H9 (cell line): ENCODE measurements around the gene DENND4B. TPM values are rescaled to one million over a fixed set of nuclear protein-coding genes. Genes with fewer than 3 reads are reported as not detected.

Experiments used
- DNase-seq: peaks from one replicate; pipeline ENCODE4 v3.0.0-alpha.2; 2017
- H2AFZ ChIP-seq: one replicate; pipeline ENCODE4 v1.6.1; 2013; ENCODE audit warnings: mild to moderate bottlenecking, low read length, control low read depth, moderate library complexity
- H2AK5ac ChIP-seq: 2 replicates; pipeline ENCODE4 v1.6.1; 2013; ENCODE audit warnings: low read length, control low read depth, mixed read lengths; ENCODE audit not compliant: insufficient read length
- H2BK120ac ChIP-seq: one replicate; pipeline ENCODE4 v1.6.1; 2013; ENCODE audit warnings: low read depth, mild to moderate bottlenecking, low read length, control low read depth, inconsistent platforms; ENCODE audit not compliant: poor library complexity, severe bottlenecking
- H2BK12ac ChIP-seq: 2 replicates; pipeline ENCODE4 v1.6.1; 2013; ENCODE audit warnings: low read length, control low read depth, mixed read lengths, low read depth; ENCODE audit not compliant: insufficient read length
- H2BK15ac ChIP-seq: 2 replicates; pipeline ENCODE4 v1.6.1; 2013; ENCODE audit warnings: low read depth, low read length, control low read depth
- H2BK20ac ChIP-seq: one replicate; pipeline ENCODE4 v1.6.1; 2013; ENCODE audit warnings: low read depth, mild to moderate bottlenecking, low read length, control low read depth, inconsistent platforms; ENCODE audit not compliant: poor library complexity, severe bottlenecking
- H2BK5ac ChIP-seq: 2 replicates; pipeline ENCODE4 v1.6.1; 2013; ENCODE audit warnings: low read length, control low read depth, mixed read lengths; ENCODE audit not compliant: insufficient read length
- H3K14ac ChIP-seq: 2 replicates; pipeline ENCODE4 v1.6.1; 2013; ENCODE audit warnings: low read length, control low read depth; ENCODE audit not compliant: insufficient read depth
- H3K18ac ChIP-seq: 2 replicates; pipeline ENCODE4 v1.6.1; 2013; ENCODE audit warnings: low read depth, mild to moderate bottlenecking, mixed read lengths, low read length, control low read depth; ENCODE audit not compliant: insufficient read length
- H3K23ac ChIP-seq: 2 replicates; pipeline ENCODE4 v1.6.1; 2013; ENCODE audit warnings: low read length, control low read depth, mixed read lengths, low read depth; ENCODE audit not compliant: insufficient read length
- H3K23me2 ChIP-seq: 2 replicates; pipeline ENCODE4 v1.6.1; 2013; ENCODE audit warnings: low read depth, mild to moderate bottlenecking, mixed read lengths, low read length, control low read depth; ENCODE audit not compliant: insufficient read length, poor library complexity, severe bottlenecking
- H3K27ac ChIP-seq: 2 replicates; pipeline ENCODE4 v1.5.1; 2013; ENCODE audit warnings: low read length, control low read depth, mixed read lengths, low read depth; ENCODE audit not compliant: insufficient read length
- H3K27me3 ChIP-seq: 2 replicates; pipeline ENCODE4 v1.6.1; 2013; ENCODE audit warnings: low read length, control low read depth, inconsistent platforms; ENCODE audit not compliant: insufficient read depth
- H3K4ac ChIP-seq: 2 replicates; pipeline ENCODE4 v1.6.1; 2013; ENCODE audit warnings: low read depth, mild to moderate bottlenecking, control low read depth, inconsistent platforms, low read length, moderate library complexity
- H3K4me1 ChIP-seq: 2 replicates; pipeline ENCODE4 v1.6.1; 2013; ENCODE audit warnings: low read length, control low read depth, inconsistent platforms; ENCODE audit not compliant: insufficient read depth
- H3K4me2 ChIP-seq: 2 replicates; pipeline ENCODE4 v1.6.1; 2013; ENCODE audit warnings: low read length, control low read depth, mixed read lengths; ENCODE audit not compliant: insufficient read length, insufficient read depth
- H3K56ac ChIP-seq: 2 replicates; pipeline ENCODE4 v1.6.1; 2013; ENCODE audit warnings: low read depth, mild to moderate bottlenecking, mixed read lengths, low read length, control low read depth; ENCODE audit not compliant: insufficient read length
- H3K79me1 ChIP-seq: 2 replicates; pipeline ENCODE4 v1.6.1; 2013; ENCODE audit warnings: low read depth, mild to moderate bottlenecking, moderate library complexity, low read length, control low read depth, inconsistent platforms; ENCODE audit not compliant: insufficient read depth, poor library complexity, severe bottlenecking
- H3K79me2 ChIP-seq: 2 replicates; pipeline ENCODE4 v1.6.1; 2013; ENCODE audit warnings: low read length, control low read depth, inconsistent platforms; ENCODE audit not compliant: insufficient read depth
- H3K9ac ChIP-seq: 2 replicates; pipeline ENCODE4 v1.6.1; 2013; ENCODE audit warnings: low read length, control low read depth, mixed read lengths; ENCODE audit not compliant: insufficient read length; ENCODE audit errors: extremely low read depth
- H3K9me3 ChIP-seq: one replicate; pipeline ENCODE4 v1.6.1; 2013; ENCODE audit warnings: low read depth, low read length, inconsistent platforms; ENCODE audit not compliant: control insufficient read depth
- H3T11ph ChIP-seq: one replicate; pipeline ENCODE4 v1.6.1; 2013; ENCODE audit warnings: mild to moderate bottlenecking, low read length, control low read depth, inconsistent platforms
- H4K20me1 ChIP-seq: one replicate; pipeline ENCODE4 v1.6.1; 2013; ENCODE audit not compliant: control insufficient read depth, insufficient read length, insufficient read depth
- H4K5ac ChIP-seq: 2 replicates; pipeline ENCODE4 v1.6.1; 2013; ENCODE audit warnings: low read depth, mild to moderate bottlenecking, mixed read lengths, low read length, control low read depth; ENCODE audit not compliant: insufficient read length
- H4K8ac ChIP-seq: replicated peaks from 2 replicates; pipeline ENCODE4 v1.6.1; 2013; ENCODE audit warnings: low read length, control low read depth, mixed read lengths, low read depth; ENCODE audit not compliant: insufficient read length
- H4K91ac ChIP-seq: 2 replicates; pipeline ENCODE4 v1.6.1; 2013; ENCODE audit warnings: low read depth, mild to moderate bottlenecking, moderate library complexity, mixed read lengths, low read length, control low read depth; ENCODE audit not compliant: insufficient read length
- H3K27ac Mint-ChIP-seq, 3 experiments: 2 replicates in 2 of 3; 3 replicates in 1 of 3; pipeline ENCODE4 v1.8.0; 2020 to 2021; ENCODE audit warnings: mixed read lengths in 3 of 3, mild to moderate bottlenecking in 1 of 3, moderate library complexity in 1 of 3
- H3K27me3 Mint-ChIP-seq: 2 replicates; pipeline ENCODE4 v1.8.0; 2021; ENCODE audit warnings: low read depth, mild to moderate bottlenecking, moderate library complexity, mixed read lengths
- H3K36me3 Mint-ChIP-seq, 3 experiments: 2 replicates in 2 of 3; 3 replicates in 1 of 3; pipeline ENCODE4 v1.8.0; 2020 to 2021; ENCODE audit warnings: low read depth in 3 of 3, mixed read lengths in 3 of 3; ENCODE audit not compliant: insufficient read depth in 1 of 3
- H3K4me1 Mint-ChIP-seq, 2 experiments: 2 replicates each; pipeline ENCODE4 v1.8.0; 2020; ENCODE audit warnings: mixed read lengths in 2 of 2
- H3K4me3 Mint-ChIP-seq, 2 experiments: 2 replicates in 1 of 2; 3 replicates in 1 of 2; pipeline ENCODE4 v1.8.0; 2020 to 2021; ENCODE audit warnings: mild to moderate bottlenecking in 2 of 2, mixed read lengths in 2 of 2, moderate library complexity in 1 of 2
- H3K9me3 Mint-ChIP-seq, 2 experiments: 2 replicates in 1 of 2; 3 replicates in 1 of 2; pipeline ENCODE4 v1.8.0; 2020; ENCODE audit warnings: mild to moderate bottlenecking in 2 of 2, mixed read lengths in 2 of 2, moderate library complexity in 1 of 2
- CTCF ChIP-seq: fragments of 200-600 bp; sonication (generic); conservative IDR thresholded peaks from 3 replicates; pipeline ENCODE4 v1.8.0; 2021; ENCODE audit warnings: antibody characterized with exemption, mild to moderate bottlenecking
- WGBS: extraction: QIAGEN DNeasy Blood & Tissue Kit; methylation state at CpG from one replicate; pipeline ENCODE4 v1.1.7; 2013; ENCODE audit warnings: missing lambda C conversion rate, low lambda C conversion rate, mixed read lengths; ENCODE audit not compliant: insufficient read length; ENCODE audit errors: extremely low coverage; 5-methylcytosine and 5-hydroxymethylcytosine counted together
- total RNA-seq: library from RNA; stranded (reverse); gene quantifications from 2 replicates; pipeline ENCODE4 v1.2.1, GENCODE V29; 2021

The DENND4B gene
- total RNA-seq, 1 experiment from 2014 or later, result 84.6 TPM

GRCh38 chr1:153985341-153985912 is 38.9 kb upstream of the DENND4B start:
- H4K5ac ChIP-seq, result no peak overlapping the region
- H2BK15ac ChIP-seq, result no peak overlapping the region
- H3K9me3 ChIP-seq, result no peaks in the 10 kb centered on the region
- Mint-ChIP-seq H3K27ac (peak overlapping the region; percentile 23 to 97 (median 97); a peak in 6 of 7 replicates), H3K4me1 (peaks cover 15 to 17% of the 10 kb centered on the region in 2 experiments), H3K9me3 (no peaks in the 10 kb centered on the region; a peak in 1 of 5 replicates), H3K27me3 (no peaks in the 10 kb centered on the region), H3K4me3 (peak overlapping the region; percentile 88 to 97), H3K36me3 (peaks cover 13 to 35% (median 27%) of the 10 kb centered on the region in 3 experiments; a peak in 6 of 7 replicates)
- H2BK5ac ChIP-seq, result no peak overlapping the region
- no peak overlapping the region for H3K4ac ChIP-seq
- H4K20me1 ChIP-seq, result no peaks in the 10 kb centered on the region
- H3K14ac ChIP-seq, result peak overlapping the region; percentile 23
- peak overlapping the region; percentile 80 for H3K9ac ChIP-seq
- H3K27ac ChIP-seq, result no peak overlapping the region
- H3K18ac ChIP-seq, result peak overlapping the region; percentile 22
- peak overlapping the region; percentile 84 for H3K4me2 ChIP-seq
- H4K91ac ChIP-seq, result no peak overlapping the region
- H3K23ac ChIP-seq, result no peak overlapping the region
- no peak overlapping the region for H2BK20ac ChIP-seq
- H3K79me2 ChIP-seq, result peaks cover 1% of the 10 kb centered on the region; the same call in 1 of the 2 replicates
- no CpG with 5 or more reads among the region's 7 CpGs for WGBS
- H3K27me3 ChIP-seq, result no peaks in the 10 kb centered on the region
- H3K79me1 ChIP-seq, result no peaks in the 10 kb centered on the region
- no peak for TF ChIP-seq CTCF
- H3T11ph ChIP-seq, result no peak overlapping the region
- H2AK5ac ChIP-seq, result no peak overlapping the region
- H4K8ac ChIP-seq, result no peak overlapping the region
- peaks cover 18% of the 10 kb centered on the region for H3K23me2 ChIP-seq
- no peak overlapping the region for H2BK120ac ChIP-seq
- H2BK12ac ChIP-seq, result no peak overlapping the region
- peak; percentile 42 for DNase-seq
- no peaks in the 10 kb centered on the region for H3K4me1 ChIP-seq
- H3K56ac ChIP-seq, result no peak overlapping the region
- peak overlapping the region; percentile 15 for H2AFZ ChIP-seq
